ENCODE results near the gene KDM6A.
"Not testable (repeated sequence)": the region's sequence is repeated elsewhere in the genome, so short reads cannot be mapped to it uniquely, and the experiment has no call there.

Gene KDM6A

GRCh38 chrX:45133465-45133864, 260.5 kb downstream of the KDM6A start:
- DNase-seq: no peak

DNA sequence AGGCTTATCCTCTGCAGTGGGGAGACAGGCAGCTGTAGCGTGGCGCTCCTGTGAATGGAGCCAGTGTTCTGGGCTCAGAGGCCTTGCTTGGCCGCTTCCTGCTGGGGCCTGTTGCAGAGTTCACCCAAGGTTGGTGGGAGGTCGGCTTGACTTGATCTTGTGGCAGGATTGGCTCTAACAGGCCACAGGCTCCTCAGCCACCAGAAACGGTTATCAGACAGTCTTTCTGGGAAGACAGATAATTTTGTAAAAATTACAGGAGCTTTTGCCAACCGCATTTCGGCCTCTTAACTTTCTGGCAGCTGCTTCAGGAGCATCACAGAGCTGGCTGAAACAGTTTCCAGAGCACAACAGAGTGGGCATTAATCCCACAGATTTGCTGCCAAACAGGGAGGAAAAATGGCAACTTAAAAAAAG, 261.3 kb downstream of the KDM6A start:
- no peak for DNase-seq

- DNase-seq: no peak
These were observed 261.8 kb downstream of the KDM6A start for GRCh38 chrX:45134775-45135174.

DNA sequence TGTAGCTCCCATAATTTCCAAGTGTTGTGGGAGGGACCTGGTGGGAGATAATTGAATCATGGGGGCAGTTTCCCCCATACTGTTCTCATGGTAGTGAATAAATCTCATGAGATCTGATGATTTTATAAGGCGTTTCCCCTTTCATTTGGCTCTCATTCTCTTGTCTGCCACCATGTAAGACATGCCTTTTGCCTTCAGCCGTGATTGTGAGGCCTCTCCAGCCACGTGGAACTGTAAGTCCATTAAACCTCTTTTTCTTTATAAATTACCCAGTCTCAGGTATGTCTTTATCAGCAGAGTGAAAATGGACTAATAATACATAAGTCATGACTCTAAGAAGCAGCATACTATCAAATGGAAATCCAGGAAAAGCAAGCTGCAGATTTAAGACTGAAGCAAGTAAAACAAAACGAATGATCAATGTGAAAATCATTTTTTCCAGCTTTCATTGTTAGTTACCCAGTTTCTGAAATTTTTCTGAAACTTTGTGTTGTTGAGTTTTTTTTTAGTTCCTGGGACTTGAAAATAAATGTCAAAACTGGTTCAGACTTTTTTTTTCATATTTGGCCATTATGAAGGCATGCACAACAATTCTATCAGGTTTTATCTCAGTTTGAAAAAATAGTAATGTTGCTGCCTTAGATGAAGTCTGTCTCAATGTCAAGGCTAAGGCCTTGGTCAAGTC, 262.5 kb downstream of the KDM6A start:
- not testable (repeated sequence) for DNase-seq

GRCh38 chrX:45137531-45137930, 264.5 kb downstream of the KDM6A start:
- DNase-seq: no peak

DNA sequence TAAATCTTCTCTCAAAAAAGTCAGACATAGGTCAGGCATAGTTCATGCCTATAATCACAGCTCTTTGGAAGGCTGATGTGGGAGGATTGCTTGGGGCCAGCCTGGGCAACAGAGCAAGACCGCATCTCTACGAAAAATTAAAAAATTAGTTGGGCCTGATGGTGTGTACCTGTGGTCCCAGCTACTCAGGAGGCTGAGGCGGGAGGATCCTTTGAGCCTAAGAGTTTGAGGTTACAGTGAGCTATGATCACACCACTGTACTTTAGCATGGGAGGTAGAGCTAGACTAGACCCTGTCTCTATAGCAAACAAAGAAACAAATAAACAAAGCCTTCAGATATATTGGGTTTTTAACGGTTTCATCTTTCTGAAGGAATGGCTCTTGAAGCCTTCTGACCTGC, 265.5 kb downstream of the KDM6A start:
- DNase-seq: no peak

DNA sequence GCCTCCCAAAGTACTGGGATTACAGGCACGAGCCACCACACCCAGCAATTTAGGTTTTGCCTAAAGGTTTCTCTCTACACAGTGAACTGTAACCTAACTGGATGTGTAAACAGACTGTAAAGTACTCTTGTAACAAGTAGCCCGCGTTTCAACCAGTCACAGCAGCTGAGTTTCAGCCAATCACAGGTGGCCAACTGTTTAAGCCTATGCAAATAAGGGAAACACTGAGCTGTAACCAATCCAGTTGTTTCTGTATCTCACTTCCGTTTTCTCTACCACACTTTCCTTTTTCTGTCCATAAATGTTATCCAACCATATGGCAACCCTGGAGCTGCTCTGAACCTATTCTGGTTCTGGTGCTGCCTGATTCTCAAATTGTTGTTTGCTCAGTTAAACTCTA, 267.8 kb downstream of the KDM6A start:
- DNase-seq: no peak

DNA sequence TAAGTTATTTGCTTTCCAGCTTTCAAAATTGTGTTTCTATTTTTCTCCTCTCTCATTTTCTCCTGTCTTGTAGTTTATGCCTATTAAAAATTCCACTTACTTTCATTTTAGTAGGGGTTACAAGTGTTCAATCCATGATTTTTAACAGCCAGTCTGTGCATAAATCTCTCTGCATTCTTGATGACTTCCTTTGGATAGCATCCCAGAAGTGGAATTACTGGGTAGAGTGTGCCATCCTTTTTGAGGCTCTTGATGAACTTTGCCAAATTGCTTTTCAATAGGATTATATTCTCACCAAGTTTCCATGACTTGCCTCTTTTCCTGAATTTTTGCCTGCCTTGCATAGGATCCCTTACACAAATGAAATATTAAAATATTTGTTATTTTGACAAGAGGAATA, 269.2 kb downstream of the KDM6A start:
- DNase-seq: no peak

DNA sequence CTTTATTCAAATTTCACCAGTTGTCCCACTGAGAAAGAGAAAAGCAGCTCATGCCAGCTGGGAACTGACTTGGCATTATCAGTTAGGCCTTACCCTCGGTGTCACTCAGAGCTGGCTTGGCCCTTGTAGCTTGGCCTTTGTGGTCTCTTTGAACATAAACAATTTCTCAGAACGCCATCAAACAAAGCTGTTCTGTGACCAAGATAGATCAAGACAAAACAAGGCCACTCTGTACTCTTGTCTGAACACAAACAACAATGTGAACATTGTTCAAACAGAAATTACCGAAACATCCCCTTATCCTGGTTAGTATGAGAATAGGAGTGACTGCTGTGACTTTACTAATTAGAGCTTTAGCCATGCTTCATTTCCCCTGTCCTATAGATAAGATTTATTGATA, 270.5 kb downstream of the KDM6A start:
- no peak for DNase-seq

GRCh38 chrX:45145492-45146215, 272.7 kb downstream of the KDM6A start:
- DNase-seq: no peak

DNA sequence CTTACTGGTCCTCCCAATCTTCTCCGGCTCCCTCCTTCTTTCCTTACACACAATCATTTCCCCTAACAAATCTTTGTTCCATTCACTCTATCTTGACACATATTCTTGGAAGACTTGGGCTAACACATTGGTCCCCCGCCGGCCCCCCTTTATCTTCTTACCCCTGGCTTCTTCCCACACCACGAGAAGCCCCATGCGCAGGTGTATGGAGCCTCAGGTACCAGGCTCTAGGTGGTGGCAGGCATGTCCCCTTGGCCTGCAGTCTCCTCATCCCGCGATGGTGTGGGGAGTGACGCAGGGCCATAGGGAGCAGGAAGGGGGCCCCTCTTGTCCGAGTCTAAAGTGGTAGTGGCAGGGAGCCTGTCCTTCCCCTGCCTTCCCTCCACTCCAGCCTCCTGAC, 277.8 kb downstream of the KDM6A start:
- no peak for DNase-seq

GRCh38 chrX:45154033-45154360, 281.0 kb downstream of the KDM6A start:
- DNase-seq: no peak

GRCh38 chrX:45154462-45154861, 281.5 kb downstream of the KDM6A start:
- no peak for DNase-seq

DNA sequence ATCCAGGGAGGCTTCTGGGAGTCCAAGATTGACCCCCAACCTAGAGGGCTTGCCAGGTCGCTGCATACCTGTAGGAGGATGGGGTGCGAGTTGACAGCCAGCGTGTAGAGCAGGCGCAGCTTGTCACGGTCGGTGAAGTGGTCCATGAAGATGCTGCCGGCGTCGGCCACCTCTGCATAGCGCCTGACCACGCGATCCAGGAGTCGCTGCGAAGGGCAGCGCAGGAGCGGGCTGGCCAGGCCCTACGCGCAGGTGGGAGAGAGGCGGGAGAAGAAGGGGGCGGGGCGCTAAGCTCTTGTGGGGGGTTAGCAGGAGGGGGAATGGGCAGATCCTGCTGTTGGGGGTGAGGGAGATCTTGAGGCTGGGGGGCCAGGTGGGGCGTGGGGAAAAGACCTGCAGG, 284.7 kb downstream of the KDM6A start:
- no peak for DNase-seq

Measured in activated CD4-positive, alpha-beta T cell treated with anti-CD3 and anti-CD28 coated beads, Interleukin-2, amount 50 U/mL, for 1 hour (primary cell).